ENCODE measurements around the gene THY1.

DNA sequence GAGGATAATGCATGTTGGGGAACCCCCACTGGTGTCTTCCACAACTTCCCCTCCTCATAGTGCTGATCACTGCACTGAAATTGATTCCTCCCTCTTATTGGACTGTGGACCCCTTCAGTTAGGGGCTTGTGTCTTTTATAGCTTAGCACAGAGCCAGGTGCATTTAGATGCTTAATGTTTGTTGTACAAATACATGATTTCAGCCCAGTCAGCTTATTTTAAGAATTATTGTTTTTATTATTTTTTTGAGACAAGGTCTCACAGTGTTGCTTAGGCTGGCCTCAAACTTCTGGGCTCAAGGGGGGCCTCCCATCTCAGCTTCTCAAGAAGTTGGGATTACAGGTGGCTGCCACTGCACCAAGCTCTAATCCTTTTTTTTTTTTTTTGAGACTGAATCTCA, 8.2 kb downstream of the THY1 start:
- TF ChIP-seq, protein P1, sequence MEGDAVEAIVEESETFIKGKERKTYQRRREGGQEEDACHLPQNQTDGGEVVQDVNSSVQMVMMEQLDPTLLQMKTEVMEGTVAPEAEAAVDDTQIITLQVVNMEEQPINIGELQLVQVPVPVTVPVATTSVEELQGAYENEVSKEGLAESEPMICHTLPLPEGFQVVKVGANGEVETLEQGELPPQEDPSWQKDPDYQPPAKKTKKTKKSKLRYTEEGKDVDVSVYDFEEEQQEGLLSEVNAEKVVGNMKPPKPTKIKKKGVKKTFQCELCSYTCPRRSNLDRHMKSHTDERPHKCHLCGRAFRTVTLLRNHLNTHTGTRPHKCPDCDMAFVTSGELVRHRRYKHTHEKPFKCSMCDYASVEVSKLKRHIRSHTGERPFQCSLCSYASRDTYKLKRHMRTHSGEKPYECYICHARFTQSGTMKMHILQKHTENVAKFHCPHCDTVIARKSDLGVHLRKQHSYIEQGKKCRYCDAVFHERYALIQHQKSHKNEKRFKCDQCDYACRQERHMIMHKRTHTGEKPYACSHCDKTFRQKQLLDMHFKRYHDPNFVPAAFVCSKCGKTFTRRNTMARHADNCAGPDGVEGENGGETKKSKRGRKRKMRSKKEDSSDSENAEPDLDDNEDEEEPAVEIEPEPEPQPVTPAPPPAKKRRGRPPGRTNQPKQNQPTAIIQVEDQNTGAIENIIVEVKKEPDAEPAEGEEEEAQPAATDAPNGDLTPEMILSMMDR (IDR thresholded peaks at IDR 0.05; ENCODE audit: low read depth, low read length), result no peak
- TF ChIP-seq POLR2A (IDR thresholded peaks at IDR 0.05; ENCODE audit: extremely low read depth, insufficient read length), result no peak

Measured in NB4 (cell line).